Smooth muscle cell (in vitro differentiated cells): ENCODE measurements around the gene RIN1. TPM values are rescaled to one million over a fixed set of nuclear protein-coding genes. Genes with fewer than 3 reads are reported as not detected.

Experiments
- DNase-seq: peaks from one replicate; lab custom pipeline; 2025; ENCODE audit not compliant: unreplicated experiment; lab: John Stamatoyannopoulos, UW
- H2AFZ ChIP-seq: fragments of 200-600 bp; sonication (generic); 2 replicates; pipeline ENCODE4 v1.6.0; 2016; ENCODE audit warnings: antibody characterized with exemption, low read depth, mild to moderate bottlenecking
- H3F3A ChIP-seq: fragments of 200-600 bp; sonication (generic); 2 replicates; pipeline ENCODE4 v1.6.0; 2017; ENCODE audit warnings: antibody characterized with exemption, low read depth
- H3K27ac ChIP-seq: fragments of 200-600 bp; sonication (generic); 2 replicates; pipeline ENCODE4 v1.5.1; 2016; ENCODE audit warnings: low read depth, mild to moderate bottlenecking
- H3K27me3 ChIP-seq: fragments of 200-600 bp; sonication (generic); 2 replicates; pipeline ENCODE4 v1.6.1; 2016; ENCODE audit warnings: low read depth, mild to moderate bottlenecking
- H3K36me3 ChIP-seq: fragments of 200-600 bp; sonication (generic); 2 replicates; pipeline ENCODE4 v1.5.1; 2016; ENCODE audit warnings: low read depth
- H3K4me1 ChIP-seq: fragments of 200-600 bp; sonication (generic); 2 replicates; pipeline ENCODE4 v1.5.1; 2016; ENCODE audit warnings: low read depth
- H3K4me2 ChIP-seq: fragments of 200-600 bp; sonication (generic); 2 replicates; pipeline ENCODE4 v1.6.0; 2016; ENCODE audit warnings: mild to moderate bottlenecking
- H3K4me3 ChIP-seq: fragments of 200-600 bp; sonication (generic); 2 replicates; pipeline ENCODE4 v1.5.1; 2016; ENCODE audit warnings: mild to moderate bottlenecking
- H3K79me2 ChIP-seq: fragments of 200-600 bp; sonication (generic); 2 replicates; pipeline ENCODE4 v1.6.0; 2016; ENCODE audit warnings: low read depth, mild to moderate bottlenecking
- H3K9ac ChIP-seq: fragments of 200-600 bp; sonication (generic); 2 replicates; pipeline ENCODE4 v1.6.0; 2016; ENCODE audit warnings: low read depth
- H3K9me3 ChIP-seq: fragments of 200-600 bp; sonication (generic); replicated peaks from 2 replicates; pipeline ENCODE4 v1.5.1; 2016; ENCODE audit warnings: low read depth
- H4K20me1 ChIP-seq: fragments of 200-600 bp; sonication (generic); 2 replicates; pipeline ENCODE4 v1.6.0; 2016; ENCODE audit warnings: low read depth
- CTCF ChIP-seq: fragments of 200-600 bp; sonication (generic); IDR thresholded peaks from 2 replicates; pipeline ENCODE4 v1.5.1; 2017; ENCODE audit warnings: borderline replicate concordance, mild to moderate bottlenecking, antibody characterized with exemption; ENCODE audit not compliant: insufficient read depth, poor library complexity, severe bottlenecking
- WGBS: methylation state at CpG from one replicate; pipeline ENCODE4 v1.1.7; 2016; ENCODE audit warnings: low lambda C conversion rate; 5-methylcytosine and 5-hydroxymethylcytosine counted together
- polyA plus RNA-seq: library from polyadenylated mRNA; unstranded; fragments of >200 nt; fragmentation: Nextera tagmentation; extraction: Ambion mirVana; gene quantifications from 2 replicates; pipeline ENCODE4 v1.2.1, GENCODE V29; 2016
- total RNA-seq: library from RNA; depleted of rRNA; stranded (reverse); fragments of >200 nt; gene quantifications from 2 replicates; pipeline ENCODE4 v1.2.3, GENCODE V29; 2014

RIN1 gene
- total and polyA plus RNA-seq, 2 experiments from 2014 or later, result 15.3 to 18.0 TPM

DNA sequence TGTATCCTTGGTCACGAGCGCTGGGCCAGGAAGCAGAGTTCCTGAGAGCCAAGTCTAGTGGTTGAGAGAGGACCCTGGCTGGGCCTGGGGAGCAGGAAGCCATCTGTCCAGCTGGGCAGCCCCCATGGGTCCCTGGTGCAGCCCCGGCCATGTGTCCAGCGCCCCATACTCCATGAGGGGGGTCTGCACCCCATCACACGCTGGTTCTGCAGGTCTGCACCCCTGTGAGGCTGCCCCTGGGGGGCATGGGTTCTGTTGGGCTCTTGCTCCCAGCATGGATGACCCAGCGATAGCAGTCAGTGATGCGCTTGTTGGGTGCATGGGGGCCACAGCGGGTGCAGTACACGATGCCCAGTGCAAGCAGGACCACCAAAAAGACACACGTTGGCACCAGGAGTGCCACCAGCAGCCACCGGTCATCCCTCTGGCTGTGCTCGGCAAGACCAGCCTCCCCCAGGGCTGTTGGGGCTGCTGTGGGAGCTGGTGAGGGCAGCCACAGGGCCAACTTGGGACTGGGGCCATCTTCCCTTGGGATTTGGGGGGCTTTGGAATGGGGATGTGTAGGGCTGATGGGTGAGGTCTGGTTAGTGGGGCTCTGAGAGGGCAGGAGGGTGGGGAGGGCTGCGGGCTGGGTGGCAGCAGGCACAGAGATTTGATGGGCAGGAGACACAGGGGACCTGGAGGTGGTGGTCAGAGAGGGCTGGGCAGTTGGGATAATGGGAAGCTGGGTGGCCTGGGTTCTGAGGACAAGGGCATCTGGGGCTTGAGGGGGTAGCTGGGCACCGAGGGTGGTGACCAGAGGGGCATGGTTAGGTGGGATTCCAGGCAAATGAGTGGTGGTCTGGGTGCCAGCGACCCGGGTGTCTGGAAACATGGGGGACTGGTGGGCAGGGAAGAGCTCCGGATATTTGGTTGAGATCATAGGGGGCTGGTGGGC is 21.4 kb downstream of the RIN1 start:
- Histone ChIP-seq H3K4me1 (peaks cover 43% of the 10 kb centered on the region), H3K9ac (peak overlapping the region; percentile 81)
- 86% methylated on average over 17 of the region's 17 CpGs for WGBS

DNA sequence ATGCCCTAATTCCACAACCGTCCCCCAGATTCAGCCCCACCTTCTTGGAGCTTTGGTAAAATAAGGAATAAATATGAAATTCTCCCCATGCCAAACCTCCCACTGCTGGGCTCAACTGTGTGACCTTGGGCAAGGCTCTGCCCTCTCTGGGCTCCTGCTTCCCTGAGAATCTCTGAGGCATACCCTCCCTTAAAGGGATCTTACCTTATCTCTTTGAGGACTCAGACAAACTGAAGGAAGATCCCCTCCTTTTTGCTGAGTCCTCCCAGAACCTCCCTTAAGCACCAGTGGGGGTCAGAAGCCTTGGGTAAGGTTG is 22.1 kb downstream of the RIN1 start:
- Histone ChIP-seq H3K27ac (peak overlapping the region; percentile 97), H3K9ac (peak overlapping the region; percentile 81), H3K9me3 (no peaks in the 10 kb centered on the region), H3K79me2 (peaks cover 28% of the 10 kb centered on the region), H3K36me3 (no peaks in the 10 kb centered on the region), H3K4me1 (peaks cover 43% of the 10 kb centered on the region), H3K27me3 (no peaks in the 10 kb centered on the region), H4K20me1 (peaks cover 4% of the 10 kb centered on the region), H3F3A (peaks cover 44% of the 10 kb centered on the region), H3K4me2 (peak overlapping the region; percentile 88), H3K4me3 (peak overlapping the region; percentile 47), H2AFZ (no peak overlapping the region)
- 37% methylated on average over 1 of the region's 1 CpG for WGBS
- DNase-seq, result no peak
- TF ChIP-seq CTCF, result no peak

More for the DNA sequence above, 21.4 kb downstream of the RIN1 start:
- DNase-seq, result no peak
- Histone ChIP-seq H3K79me2 (peaks cover 28% of the 10 kb centered on the region), H3K27ac (peak overlapping the region; percentile 97), H3K36me3 (no peaks in the 10 kb centered on the region), H3K4me2 (peak overlapping the region; percentile 88), H3F3A (peaks cover 44% of the 10 kb centered on the region), H2AFZ (no peak overlapping the region), H3K9me3 (no peaks in the 10 kb centered on the region), H3K27me3 (no peaks in the 10 kb centered on the region), H4K20me1 (peaks cover 4% of the 10 kb centered on the region), H3K4me3 (peak overlapping the region; percentile 47)
- no peak for TF ChIP-seq CTCF

DNA sequence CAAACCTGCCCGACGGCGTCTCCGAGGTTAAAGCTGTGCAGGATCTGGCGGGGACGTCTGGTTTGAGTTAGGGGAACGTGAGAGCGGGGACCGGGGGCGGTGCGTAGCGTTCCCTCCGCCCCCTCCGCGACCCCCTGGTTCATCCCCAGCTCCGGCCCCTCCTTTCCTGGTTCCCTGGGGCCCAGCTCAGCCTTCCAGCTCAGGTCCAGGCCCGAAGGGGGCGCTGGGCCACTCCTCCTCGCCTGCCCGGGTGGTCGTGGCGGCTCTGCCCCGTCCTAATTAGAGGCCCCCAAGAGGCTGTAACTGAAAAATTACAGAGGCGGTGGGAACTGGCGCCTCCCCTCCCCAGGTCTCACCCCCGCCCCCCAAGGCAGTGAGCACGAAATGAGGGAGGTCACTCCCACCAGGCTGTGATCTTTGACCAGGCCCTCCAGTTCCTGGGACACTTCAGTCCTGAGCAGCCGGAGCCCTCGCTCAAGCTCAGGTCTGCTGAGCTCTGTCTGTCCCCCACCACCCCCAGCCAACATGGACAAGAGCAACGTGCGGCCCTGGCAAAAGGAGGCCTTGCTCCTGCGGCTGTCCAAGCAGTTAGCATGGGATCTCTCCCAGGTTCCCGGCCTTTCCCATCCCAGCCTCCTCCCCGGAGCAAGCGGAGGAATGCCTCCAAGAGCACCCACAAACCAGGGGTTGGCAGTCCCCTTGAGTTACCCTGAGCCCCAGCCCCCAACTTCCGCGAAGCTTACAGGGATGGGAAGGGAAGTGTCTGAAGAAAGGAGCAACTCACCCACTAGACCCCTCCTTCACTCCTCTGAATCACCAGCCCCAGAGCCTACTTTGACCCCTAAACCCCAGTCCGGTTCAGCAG is 22.7 kb downstream of the RIN1 start:
- TF ChIP-seq CTCF, result peak; percentile 24
- peak overlapping the region; percentile 88 for H3K4me2 ChIP-seq
- no peaks in the 10 kb centered on the region for H3K27me3 ChIP-seq
- 20% methylated on average over 23 of the region's 38 CpGs for whole genome bisulfite sequencing
- no peaks in the 10 kb centered on the region for H3K9me3 ChIP-seq
- H4K20me1 ChIP-seq, result peaks cover 4% of the 10 kb centered on the region
- peaks cover 28% of the 10 kb centered on the region for H3K79me2 ChIP-seq
- DNase-seq, result no peak
- peaks cover 42% of the 10 kb centered on the region for H3F3A ChIP-seq
- H3K9ac ChIP-seq, result peak overlapping the region; percentile 81
- no peaks in the 10 kb centered on the region for H3K36me3 ChIP-seq
- H3K4me3 ChIP-seq, result peak overlapping the region; percentile 47
- peak overlapping the region; percentile 97 for H3K27ac ChIP-seq
- H2AFZ ChIP-seq, result no peak overlapping the region
- H3K4me1 ChIP-seq, result peaks cover 43% of the 10 kb centered on the region
